Stimulated activated naive B cell treated with anti-CD40 and anti-IgM and Interleukin-4, amounts not matched to agents 10 μg/mL and 1 μg/mL and 100 μg/mL, for 72 hours (primary cell): ENCODE measurements around the gene CR1.
A peak's percentile ranks its signal among the peaks of the same experiment; 100 is the strongest.
"Not testable (repeated sequence)": the region's sequence is repeated elsewhere in the genome, so short reads cannot be mapped to it uniquely, and the experiment has no call there.

Experiments used
- ATAC-seq, 2 donors: fragments of 150-1000 bp; cut with Tn5 transposase; replicated peaks; 2 replicates each; pipeline ENCODE4 v1.10.0; 2021; ENCODE audit warnings: moderate library complexity in 1 of 2
- DNase-seq: peaks from one replicate; pipeline ENCODE4 v3.0.0; 2021
- H3K27ac Mint-ChIP-seq: one replicate; pipeline ENCODE4 v1.8.0; 2022; ENCODE audit warnings: mild to moderate bottlenecking, mixed read lengths
- H3K27me3 Mint-ChIP-seq, 2 donors: one replicate each; pipeline ENCODE4 v1.8.0; 2022; ENCODE audit warnings: mixed read lengths in 2 of 2
- H3K36me3 Mint-ChIP-seq, 2 donors: one replicate each; pipeline ENCODE4 v1.8.0; 2022; ENCODE audit warnings: mixed read lengths in 2 of 2, mild to moderate bottlenecking in 1 of 2
- H3K4me1 Mint-ChIP-seq, 2 donors: one replicate each; pipeline ENCODE4 v1.8.0; 2022; ENCODE audit warnings: mixed read lengths in 2 of 2, mild to moderate bottlenecking in 1 of 2
- H3K4me3 Mint-ChIP-seq, 2 donors: one replicate each; pipeline ENCODE4 v1.8.0; 2022; ENCODE audit warnings: mild to moderate bottlenecking in 2 of 2, mixed read lengths in 2 of 2, moderate library complexity in 1 of 2
- H3K9me3 Mint-ChIP-seq, 2 donors: one replicate each; pipeline ENCODE4 v1.8.0; 2022; ENCODE audit warnings: mixed read lengths in 2 of 2, mild to moderate bottlenecking in 1 of 2

CR1 gene

DNA sequence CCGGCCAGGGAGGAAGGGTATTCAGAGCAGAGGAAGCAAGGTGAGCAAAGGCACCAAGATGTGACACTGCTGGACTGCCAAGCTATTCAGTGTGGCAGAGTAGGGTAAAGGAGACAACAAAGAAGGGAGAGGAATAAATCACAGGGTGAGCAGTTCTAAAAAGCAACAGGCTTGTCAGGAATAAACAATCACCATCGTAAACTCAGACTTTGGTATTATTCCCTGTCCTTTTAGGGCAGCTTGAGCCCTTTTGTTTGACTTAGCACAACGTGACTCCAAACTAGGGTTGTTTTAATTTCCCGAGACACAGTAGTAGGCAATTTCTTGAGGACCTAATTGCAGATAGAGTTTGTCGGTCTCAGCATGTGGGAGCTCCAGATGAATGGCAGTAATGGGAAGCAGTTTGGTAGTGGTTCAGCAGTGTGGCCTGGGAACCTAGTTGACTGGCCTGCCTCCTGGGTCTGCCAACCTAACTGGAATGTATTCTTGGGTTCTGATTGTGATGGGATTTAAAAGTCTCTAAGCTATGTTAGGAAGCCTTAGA is 153.3 kb downstream of the CR1 start:
- H3K4me3 Mint-ChIP-seq, result no peak overlapping the region
- ATAC-seq (no peak), DNase-seq (no peak)
- H3K4me1 Mint-ChIP-seq, result peaks cover 14 to 25% of the 10 kb centered on the region in 2 donors
- H3K36me3 Mint-ChIP-seq, result no peaks in the 10 kb centered on the region
- no peaks in the 10 kb centered on the region for H3K27me3 Mint-ChIP-seq
- H3K9me3 Mint-ChIP-seq, result no peaks in the 10 kb centered on the region
- H3K27ac Mint-ChIP-seq, result no peak overlapping the region

DNA sequence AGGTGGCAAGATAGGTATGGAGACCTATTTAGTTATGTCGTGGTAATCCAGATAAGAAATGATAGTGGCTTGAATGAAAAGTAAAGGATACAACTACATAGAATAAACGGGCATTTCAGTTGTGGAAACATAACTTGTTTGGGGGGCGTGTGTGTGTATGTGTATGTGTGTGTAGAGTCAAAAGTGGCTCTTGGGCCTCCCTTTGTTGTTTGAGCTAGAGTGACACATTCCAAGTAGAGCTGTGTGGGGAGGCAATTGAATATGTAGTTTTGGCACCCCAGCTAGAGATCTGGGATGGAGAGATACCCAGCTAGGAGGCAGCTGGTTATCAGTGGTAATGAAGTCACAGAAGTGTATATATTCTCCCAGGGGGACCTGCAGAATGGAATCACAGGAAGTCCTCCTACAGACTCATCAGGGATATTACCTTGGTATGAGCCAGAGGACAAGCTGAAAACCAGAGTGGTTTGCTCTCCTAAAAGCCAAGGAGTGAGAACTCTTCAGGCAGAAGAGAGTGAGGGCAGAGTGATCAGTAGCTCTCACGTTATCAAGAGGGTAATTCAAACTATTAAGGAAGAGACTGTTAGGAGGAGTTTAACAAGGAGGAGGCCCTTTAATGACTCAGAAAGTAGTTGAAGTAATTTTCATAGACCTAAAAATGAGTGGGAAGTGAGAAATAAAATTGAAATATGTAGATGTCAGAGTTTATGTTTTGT is 154.1 kb downstream of the CR1 start:
- ATAC-seq (peak; percentile 48 to 60), DNase-seq (no peak)
- no peaks in the 10 kb centered on the region for H3K36me3 Mint-ChIP-seq
- H3K9me3 Mint-ChIP-seq, result no peaks in the 10 kb centered on the region
- H3K27ac Mint-ChIP-seq, result no peak overlapping the region
- H3K4me1 Mint-ChIP-seq, result peaks cover 11 to 18% of the 10 kb centered on the region in 2 donors
- no peak overlapping the region for H3K4me3 Mint-ChIP-seq
- H3K27me3 Mint-ChIP-seq, result no peaks in the 10 kb centered on the region

DNA sequence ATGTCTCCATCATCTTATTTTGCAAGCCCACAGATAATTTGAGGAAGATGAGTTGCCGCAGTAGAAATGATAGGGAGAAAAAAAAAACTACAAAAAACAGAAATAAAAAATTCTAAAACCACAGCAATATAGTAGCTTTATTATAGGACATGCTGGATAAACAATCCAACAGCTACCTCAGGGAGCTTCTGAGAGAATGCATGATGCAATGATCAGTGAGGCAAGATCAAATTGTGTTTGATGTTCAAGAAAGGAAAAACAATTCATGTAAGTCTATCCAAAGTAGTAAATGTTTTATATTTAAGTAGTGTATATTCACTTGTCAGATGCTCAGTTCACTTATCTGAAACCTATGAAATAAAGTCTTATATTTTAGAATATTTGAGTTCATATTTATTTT is 155.6 kb downstream of the CR1 start:
- no peaks in the 10 kb centered on the region for H3K27me3 Mint-ChIP-seq
- H3K9me3 Mint-ChIP-seq, result no peaks in the 10 kb centered on the region
- no peak for DNase-seq
- H3K4me1 Mint-ChIP-seq, result peaks cover 7 to 14% of the 10 kb centered on the region in 2 donors
- no peak overlapping the region for H3K4me3 Mint-ChIP-seq
- H3K36me3 Mint-ChIP-seq, result no peaks in the 10 kb centered on the region
- ATAC-seq, result no peak
- no peak overlapping the region for H3K27ac Mint-ChIP-seq

DNA sequence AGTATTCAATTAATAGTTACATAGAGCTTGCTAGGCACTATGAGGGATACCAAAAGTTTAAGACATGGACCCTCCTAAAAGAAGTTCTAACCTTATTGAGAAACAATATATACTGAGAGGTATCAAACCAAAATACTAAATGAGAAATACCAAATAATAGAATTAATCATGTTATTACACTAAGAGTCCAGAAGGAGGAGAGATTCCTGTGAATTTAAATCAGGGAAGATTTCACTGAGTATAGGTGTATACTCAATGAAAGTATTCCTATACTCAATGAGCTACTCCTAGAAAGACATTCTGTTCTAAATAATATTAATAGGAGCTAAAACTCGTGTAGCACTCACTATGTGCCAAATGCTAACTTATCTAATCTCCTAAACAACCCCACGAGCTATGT is 158.4 kb downstream of the CR1 start:
- no peaks in the 10 kb centered on the region for H3K36me3 Mint-ChIP-seq
- DNase-seq, result no peak
- no peak overlapping the region for H3K27ac Mint-ChIP-seq
- H3K27me3 Mint-ChIP-seq, result peaks cover 0 to 8% of the 10 kb centered on the region in 2 donors
- peaks cover 5 to 8% of the 10 kb centered on the region in 2 donors for H3K4me1 Mint-ChIP-seq
- H3K4me3 Mint-ChIP-seq, result no peak overlapping the region
- no peaks in the 10 kb centered on the region for H3K9me3 Mint-ChIP-seq
- ATAC-seq, result no peak

DNA sequence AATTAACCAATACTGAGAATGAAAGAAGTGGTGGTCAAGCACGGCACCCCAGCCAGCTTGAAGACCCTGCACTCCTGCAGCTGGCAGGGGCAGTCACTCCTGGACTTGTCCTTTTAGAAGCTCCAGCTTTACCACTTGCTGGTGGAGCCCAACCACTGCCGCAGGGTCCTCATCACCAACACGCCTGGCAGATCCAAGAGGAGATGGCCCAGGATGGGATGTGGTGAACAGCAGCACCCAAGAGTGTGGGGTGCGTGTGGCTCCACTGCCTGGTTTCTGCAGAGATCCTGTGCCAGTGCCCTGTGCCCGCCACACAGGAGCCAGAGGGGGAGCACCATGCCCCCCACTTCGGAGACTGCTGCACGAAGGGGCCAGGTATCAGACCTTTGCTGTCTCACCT is 162.5 kb downstream of the CR1 start:
- H3K4me3 Mint-ChIP-seq, result no peak overlapping the region
- ATAC-seq (no peak), DNase-seq (no peak)
- no peak overlapping the region for H3K27ac Mint-ChIP-seq
- H3K4me1 Mint-ChIP-seq, result no peaks in the 10 kb centered on the region
- H3K36me3 Mint-ChIP-seq, result peaks cover under 1 to 3% of the 10 kb centered on the region in 2 donors
- H3K9me3 Mint-ChIP-seq, result no peaks in the 10 kb centered on the region
- peaks cover under 1 to 17% of the 10 kb centered on the region in 2 donors for H3K27me3 Mint-ChIP-seq

DNA sequence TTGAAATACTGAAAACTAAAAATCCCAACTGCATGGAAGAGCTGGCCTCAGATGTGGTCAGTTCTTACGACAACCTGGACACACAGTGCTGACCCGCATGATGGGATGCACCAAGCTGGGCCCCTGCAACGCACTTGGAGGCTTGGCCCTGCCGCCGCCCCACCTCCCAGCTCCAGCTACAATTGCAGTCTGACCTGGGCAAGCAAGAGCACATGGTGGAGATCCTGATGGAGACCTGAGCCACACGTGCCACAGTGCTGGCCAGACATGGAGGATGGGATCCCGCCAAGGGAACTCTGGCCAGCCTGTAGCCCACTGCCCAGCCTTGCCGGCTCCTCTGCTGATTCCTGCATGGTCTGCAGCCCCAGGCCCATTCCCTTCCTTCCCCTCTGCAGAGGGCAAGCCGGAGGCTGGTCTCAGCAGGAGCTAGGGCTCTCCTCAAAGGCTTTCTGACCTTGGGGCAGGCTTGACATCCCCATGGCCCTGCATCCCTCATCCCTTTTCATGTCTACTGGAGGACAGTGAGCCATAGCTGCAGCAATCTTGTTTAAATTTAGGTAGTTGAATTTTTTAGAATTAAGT is 163.0 kb downstream of the CR1 start:
- Mint-ChIP-seq H3K27me3 (peaks cover 6 to 22% of the 10 kb centered on the region in 2 donors), H3K36me3 (peaks cover 3 to 6% of the 10 kb centered on the region in 2 donors), H3K27ac (no peak overlapping the region), H3K4me1 (no peaks in the 10 kb centered on the region), H3K4me3 (no peak overlapping the region), H3K9me3 (peaks cover 0 to 3% of the 10 kb centered on the region in 2 donors)
- DNase-seq (no peak), ATAC-seq (no peak)

DNA sequence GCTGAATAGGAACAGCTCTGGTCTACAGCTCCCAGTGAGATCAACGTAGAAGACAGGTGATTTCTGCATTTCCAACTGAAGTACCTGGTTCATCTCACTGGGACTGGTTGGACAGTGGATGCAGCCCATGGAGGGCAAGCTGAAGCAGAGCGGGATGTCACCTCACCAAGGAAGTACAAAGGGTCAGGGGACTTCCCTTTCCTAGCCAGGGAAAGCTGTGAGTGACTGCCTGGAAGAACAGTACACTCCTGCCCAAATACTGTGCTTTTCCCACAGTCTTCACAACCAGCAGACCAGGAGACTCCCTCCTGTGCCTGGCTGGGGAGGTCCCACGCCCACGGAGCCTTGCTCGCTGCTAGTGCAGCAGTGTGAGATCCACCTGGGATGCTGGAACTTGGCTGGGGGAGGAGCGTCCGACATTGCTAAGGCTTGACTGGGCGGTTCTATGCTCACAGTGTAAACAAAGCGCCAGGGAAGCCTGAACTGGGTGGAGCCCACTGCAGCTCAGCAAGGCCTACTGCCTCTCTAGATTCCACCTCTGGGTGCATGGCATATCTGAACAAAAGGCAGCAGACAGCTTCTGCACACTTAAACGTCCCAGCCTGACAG is 163.7 kb downstream of the CR1 start:
- no peak overlapping the region for H3K4me3 Mint-ChIP-seq
- peaks cover 8 to 26% of the 10 kb centered on the region in 2 donors for H3K27me3 Mint-ChIP-seq
- peaks cover 3 to 6% of the 10 kb centered on the region in 2 donors for H3K36me3 Mint-ChIP-seq
- H3K4me1 Mint-ChIP-seq, result no peaks in the 10 kb centered on the region
- H3K9me3 Mint-ChIP-seq, result peaks cover 0 to 3% of the 10 kb centered on the region in 2 donors
- H3K27ac Mint-ChIP-seq, result no peak overlapping the region
- ATAC-seq (no peak), DNase-seq (no peak)

DNA sequence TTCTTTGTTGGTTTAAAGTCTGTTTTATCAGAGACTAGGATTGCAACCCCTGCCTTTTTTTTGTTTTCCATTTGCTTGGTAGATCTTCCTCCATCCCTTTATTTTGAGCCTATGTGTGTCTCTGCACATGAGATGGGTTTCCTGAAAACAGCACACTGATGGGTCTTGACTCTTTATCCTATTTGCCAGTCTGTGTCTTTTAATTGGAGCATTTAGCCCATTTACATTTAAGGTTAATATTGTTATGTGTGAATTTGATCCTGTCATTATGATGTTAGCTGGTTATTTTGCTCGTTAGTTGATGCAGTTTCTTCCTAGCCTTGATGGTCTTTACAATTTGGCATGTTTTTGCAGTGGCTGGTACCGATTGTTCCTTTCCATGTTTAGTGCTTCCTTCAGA is 165.5 kb downstream of the CR1 start:
- not testable (repeated sequence) for H3K4me3 Mint-ChIP-seq, H3K4me1 Mint-ChIP-seq, DNase-seq, H3K27ac Mint-ChIP-seq, H3K9me3 Mint-ChIP-seq, H3K36me3 Mint-ChIP-seq, ATAC-seq
- peaks cover 16 to 33% of the 10 kb centered on the region in 2 donors for H3K27me3 Mint-ChIP-seq

DNA sequence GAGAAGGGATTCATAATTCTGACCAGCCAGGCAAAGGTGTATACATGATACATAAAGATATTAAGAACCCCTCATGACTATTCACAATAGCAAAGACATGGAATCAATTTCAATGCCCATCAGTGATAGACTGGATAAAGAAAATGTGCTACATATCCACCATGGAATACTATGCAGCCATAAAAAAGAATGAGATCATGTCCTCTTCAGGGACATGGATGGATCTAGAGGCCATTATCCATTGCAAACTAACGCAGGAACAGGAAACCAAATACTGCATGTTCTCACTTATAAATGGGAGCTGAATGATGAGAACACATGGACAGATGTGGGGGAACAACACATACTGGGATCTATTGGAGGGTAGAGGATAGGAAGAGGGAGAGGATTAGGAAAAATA is 170.4 kb downstream of the CR1 start:
- peaks cover 53 to 67% of the 10 kb centered on the region in 2 donors for H3K27me3 Mint-ChIP-seq

DNA sequence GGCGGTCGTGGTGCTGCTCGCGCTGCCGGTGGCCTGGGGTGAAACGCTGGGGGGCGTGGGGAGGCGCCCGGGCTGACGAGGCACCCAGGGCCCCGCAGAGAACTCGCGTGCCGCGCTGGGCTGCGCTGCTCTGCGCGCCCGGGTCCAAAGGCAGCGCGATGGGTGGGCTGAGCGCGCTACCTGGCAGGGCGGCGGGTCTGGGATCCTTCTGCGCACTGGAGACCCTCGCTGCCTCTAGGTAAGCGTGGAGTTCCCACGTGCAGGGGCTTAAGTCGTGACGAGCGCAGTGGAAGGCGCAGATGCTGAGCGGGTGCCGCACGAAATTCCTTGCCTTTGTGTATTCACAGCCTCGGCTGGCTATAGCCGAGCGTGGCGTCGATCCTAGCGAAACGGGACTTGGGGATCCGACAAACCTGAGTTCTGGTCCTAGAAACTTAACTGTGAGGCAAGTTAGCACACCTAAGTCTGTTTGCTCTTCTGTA is 173.6 kb downstream of the CR1 start:
- ATAC-seq (peak in 1 of 2 donors; percentile 28), DNase-seq (no peak)
- H3K4me1 Mint-ChIP-seq, result peaks cover 9 to 32% of the 10 kb centered on the region in 2 donors

More for the DNA sequence above, 170.4 kb downstream of the CR1 start:
- DNase-seq (no peak), ATAC-seq (no peak)
- H3K9me3 Mint-ChIP-seq, result peaks cover 4 to 11% of the 10 kb centered on the region in 2 donors
- H3K4me1 Mint-ChIP-seq, result peaks cover 9 to 26% of the 10 kb centered on the region in 2 donors
- no peak overlapping the region for H3K27ac Mint-ChIP-seq
- peaks cover 8% of the 10 kb centered on the region in 2 donors for H3K36me3 Mint-ChIP-seq
- H3K4me3 Mint-ChIP-seq, result no peak overlapping the region

DNA sequence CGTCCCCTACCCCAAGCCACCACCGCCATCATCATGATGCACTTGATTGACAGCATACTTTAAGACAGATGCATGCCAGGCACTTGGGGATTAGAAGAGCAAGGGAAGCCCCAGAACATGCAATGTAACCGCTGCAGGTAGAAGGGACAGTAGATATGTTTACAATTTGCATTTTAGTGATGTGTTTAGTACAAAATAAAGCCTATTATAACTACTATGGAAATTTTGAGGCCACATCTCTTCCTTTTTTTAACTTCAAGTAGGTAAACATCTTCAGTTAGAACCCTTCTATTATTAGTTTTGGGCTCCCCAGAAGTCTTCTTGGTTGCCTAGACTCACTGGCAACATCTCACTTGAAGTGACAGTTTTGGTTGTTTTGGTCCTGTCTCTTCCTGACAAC is 174.2 kb downstream of the CR1 start:
- H3K27ac Mint-ChIP-seq, result peak overlapping the region; percentile 72
- ATAC-seq, result peak; percentile 91 to 93

More for the DNA sequence above, 173.6 kb downstream of the CR1 start:
- peaks cover 4 to 8% of the 10 kb centered on the region in 2 donors for H3K9me3 Mint-ChIP-seq
- peaks cover 2 to 5% of the 10 kb centered on the region in 2 donors for H3K36me3 Mint-ChIP-seq
- peak overlapping the region; percentile 72 for H3K27ac Mint-ChIP-seq
- H3K4me3 Mint-ChIP-seq, result peak overlapping the region; percentile 77 to 82
- peaks cover 54 to 64% of the 10 kb centered on the region in 2 donors for H3K27me3 Mint-ChIP-seq

DNA sequence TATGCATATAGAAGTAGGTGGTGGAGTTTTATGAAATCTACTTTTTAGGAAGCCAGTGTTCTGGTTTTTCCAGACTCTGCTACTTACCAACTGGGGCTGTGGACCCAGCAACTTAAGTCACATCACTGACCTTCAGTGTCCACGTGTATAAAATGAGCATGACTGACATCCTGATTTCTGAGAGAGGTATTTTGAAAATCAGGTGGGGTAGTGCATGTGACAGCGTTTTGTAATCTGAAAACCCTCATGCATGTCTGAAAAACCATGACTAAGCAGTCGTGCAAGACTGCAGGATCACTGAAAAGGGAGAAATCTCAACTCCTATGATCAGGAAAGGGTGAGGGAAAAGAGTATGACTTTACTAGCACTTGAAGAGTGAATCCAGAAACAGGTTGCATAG is 175.0 kb downstream of the CR1 start:
- Mint-ChIP-seq H3K4me1 (peaks cover 15 to 36% of the 10 kb centered on the region in 2 donors), H3K4me3 (no peak overlapping the region), H3K9me3 (peaks cover 4 to 8% of the 10 kb centered on the region in 2 donors), H3K27me3 (peaks cover 49 to 65% of the 10 kb centered on the region in 2 donors), H3K36me3 (peaks cover 2 to 5% of the 10 kb centered on the region in 2 donors), H3K27ac (no peak overlapping the region)
- ATAC-seq (peak in 1 of 2 donors; percentile 11), DNase-seq (no peak)

More for the DNA sequence above, 174.2 kb downstream of the CR1 start:
- peak overlapping the region; percentile 77 to 82 for H3K4me3 Mint-ChIP-seq
- peaks cover 2 to 5% of the 10 kb centered on the region in 2 donors for H3K36me3 Mint-ChIP-seq
- peaks cover 11 to 32% of the 10 kb centered on the region in 2 donors for H3K4me1 Mint-ChIP-seq
- DNase-seq, result peak; percentile 27
- peaks cover 52 to 63% of the 10 kb centered on the region in 2 donors for H3K27me3 Mint-ChIP-seq
- peaks cover 4 to 8% of the 10 kb centered on the region in 2 donors for H3K9me3 Mint-ChIP-seq

DNA sequence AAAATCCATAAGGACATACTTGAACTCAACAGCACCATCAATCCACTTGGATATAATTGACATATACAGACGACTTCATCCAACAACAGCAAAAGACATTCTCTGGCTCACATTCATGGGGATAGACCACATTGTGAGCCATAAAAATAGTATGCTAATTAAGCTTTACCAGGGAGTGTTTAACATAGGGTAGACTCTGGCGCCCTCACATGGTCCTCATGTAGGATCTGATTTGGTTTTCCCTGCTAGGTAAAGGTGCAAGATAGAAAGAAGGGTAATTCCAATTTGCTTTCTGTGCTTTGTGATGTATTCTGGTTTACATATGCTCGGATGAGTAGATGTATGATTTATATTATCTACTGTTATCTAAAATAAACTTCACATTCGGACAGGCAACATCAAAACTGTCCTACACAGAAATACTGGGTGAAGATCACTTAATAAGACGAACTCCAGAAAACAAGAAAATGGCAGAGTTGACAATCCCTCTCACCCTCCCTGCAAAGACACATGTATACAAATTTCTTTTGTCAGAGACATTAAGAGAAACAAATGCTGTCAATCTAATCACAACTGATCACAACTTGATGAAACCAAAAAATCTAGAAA is 176.7 kb downstream of the CR1 start:
- Mint-ChIP-seq H3K4me3 (no peak overlapping the region), H3K27ac (no peak overlapping the region), H3K27me3 (peaks cover 33 to 49% of the 10 kb centered on the region in 2 donors), H3K9me3 (no peaks in the 10 kb centered on the region), H3K4me1 (peaks cover 15 to 36% of the 10 kb centered on the region in 2 donors), H3K36me3 (no peaks in the 10 kb centered on the region)
- DNase-seq (no peak), ATAC-seq (peak in 1 of 2 donors; percentile 26)

DNA sequence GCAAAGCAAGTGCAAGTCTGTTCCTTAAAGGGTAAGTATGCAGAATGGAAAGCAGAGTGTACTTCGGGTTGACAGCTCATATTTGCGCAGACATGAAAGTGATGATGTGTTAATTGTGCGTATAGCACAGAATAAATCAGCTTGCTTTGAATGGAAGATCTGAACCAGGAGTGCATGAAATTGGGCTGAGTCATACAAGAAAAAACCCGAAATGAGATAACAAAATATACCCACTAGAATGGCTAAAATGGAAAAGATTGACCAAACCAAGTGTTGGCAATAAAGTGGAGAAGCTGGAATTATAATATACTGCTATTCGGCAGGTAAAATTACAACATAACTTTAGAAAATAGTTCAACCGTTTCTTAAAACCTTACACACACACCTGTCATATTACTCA is 177.4 kb downstream of the CR1 start:
- ATAC-seq, result no peak
- H3K27ac Mint-ChIP-seq, result no peak overlapping the region
- DNase-seq, result no peak
- no peaks in the 10 kb centered on the region for H3K9me3 Mint-ChIP-seq
- H3K4me3 Mint-ChIP-seq, result no peak overlapping the region
- no peaks in the 10 kb centered on the region for H3K36me3 Mint-ChIP-seq
- H3K4me1 Mint-ChIP-seq, result peaks cover 15 to 36% of the 10 kb centered on the region in 2 donors
- H3K27me3 Mint-ChIP-seq, result peaks cover 27 to 42% of the 10 kb centered on the region in 2 donors
